Trophoblast cell (in vitro differentiated cells and primary cell): ENCODE results near the gene TMEM258.

Source experiments
- DNase-seq, 2 donors: peaks; one replicate each; pipeline ENCODE4 v3.0.0-alpha.2; 2016
- H2AFZ ChIP-seq: 2 replicates; pipeline ENCODE4 v1.6.1; 2013; ENCODE audit warnings: low read length, moderate library complexity, mild to moderate bottlenecking; ENCODE audit not compliant: insufficient read depth, poor library complexity
- H2AK5ac ChIP-seq: 2 replicates; pipeline ENCODE4 v1.6.1; 2013; ENCODE audit warnings: mild to moderate bottlenecking, low read length
- H2BK120ac ChIP-seq: 2 replicates; pipeline ENCODE4 v1.6.1; 2013; ENCODE audit warnings: low read length, mild to moderate bottlenecking, moderate library complexity; ENCODE audit not compliant: insufficient read depth, poor library complexity
- H2BK12ac ChIP-seq: 2 replicates; pipeline ENCODE4 v1.6.1; 2013; ENCODE audit warnings: mild to moderate bottlenecking, low read length, moderate library complexity
- H2BK5ac ChIP-seq: 2 replicates; pipeline ENCODE4 v1.6.1; 2013; ENCODE audit warnings: low read length, low read depth, moderate library complexity, mild to moderate bottlenecking; ENCODE audit not compliant: poor library complexity
- H3K14ac ChIP-seq: 2 replicates; pipeline ENCODE4 v1.6.1; 2013; ENCODE audit warnings: mild to moderate bottlenecking, low read length
- H3K18ac ChIP-seq: 2 replicates; pipeline ENCODE4 v1.6.1; 2013; ENCODE audit warnings: mild to moderate bottlenecking, low read length
- H3K23ac ChIP-seq: 2 replicates; pipeline ENCODE4 v1.6.1; 2013; ENCODE audit warnings: low read length
- H3K27ac ChIP-seq: 2 replicates; pipeline ENCODE4 v1.5.1; 2013; ENCODE audit warnings: low read depth, mild to moderate bottlenecking, inconsistent platforms, low read length, moderate library complexity
- H3K27me3 ChIP-seq: 2 replicates; pipeline ENCODE4 v1.6.1; 2013; ENCODE audit warnings: inconsistent platforms, mild to moderate bottlenecking, low read length, moderate library complexity; ENCODE audit not compliant: insufficient read depth
- H3K36me3 ChIP-seq, 2 experiments: 1 replicate in 1 of 2; 2 replicates in 1 of 2; pipeline ENCODE4 v1.6.1; 2013; ENCODE audit warnings: low read length in 2 of 2, mild to moderate bottlenecking in 2 of 2, moderate library complexity in 1 of 2; ENCODE audit not compliant: insufficient read depth in 2 of 2, control insufficient read depth in 1 of 2
- H3K4ac ChIP-seq: 2 replicates; pipeline ENCODE4 v1.6.1; 2013; ENCODE audit warnings: low read depth, mild to moderate bottlenecking, low read length, moderate library complexity
- H3K4me1 ChIP-seq, 2 experiments: 1 replicate in 1 of 2; 2 replicates in 1 of 2; pipeline ENCODE4 v1.6.1; 2013; ENCODE audit warnings: low read length in 2 of 2, mild to moderate bottlenecking in 2 of 2, moderate library complexity in 1 of 2; ENCODE audit not compliant: insufficient read depth in 2 of 2, control insufficient read depth in 1 of 2
- H3K4me2 ChIP-seq: 2 replicates; pipeline ENCODE4 v1.6.1; 2013; ENCODE audit warnings: inconsistent platforms, mild to moderate bottlenecking, low read length, moderate library complexity
- H3K4me3 ChIP-seq: 2 replicates; pipeline ENCODE4 v1.5.1; 2013; ENCODE audit warnings: mild to moderate bottlenecking, low read depth, low read length, inconsistent platforms
- H3K79me1 ChIP-seq: one replicate; pipeline ENCODE4 v1.6.1; 2013; ENCODE audit warnings: low read length
- H3K79me2 ChIP-seq: 2 replicates; pipeline ENCODE4 v1.6.1; 2013; ENCODE audit warnings: low read length, mild to moderate bottlenecking; ENCODE audit not compliant: control insufficient read depth, insufficient read depth, poor library complexity
- H3K9ac ChIP-seq: 2 replicates; pipeline ENCODE4 v1.6.1; 2013; ENCODE audit warnings: mild to moderate bottlenecking, low read length
- H3K9me3 ChIP-seq: 2 replicates; pipeline ENCODE4 v1.6.1; 2013; ENCODE audit warnings: low read depth, mild to moderate bottlenecking, control low read depth, inconsistent platforms, low read length; ENCODE audit not compliant: insufficient read depth
- H4K12ac ChIP-seq: 2 replicates; pipeline ENCODE4 v1.6.1; 2013; ENCODE audit warnings: low read depth, mild to moderate bottlenecking, low read length, moderate library complexity
- H4K8ac ChIP-seq: 2 replicates; pipeline ENCODE4 v1.6.1; 2013; ENCODE audit warnings: low read depth, mild to moderate bottlenecking, low read length, moderate library complexity
- H4K91ac ChIP-seq: one replicate; pipeline ENCODE4 v1.6.1; 2013; ENCODE audit warnings: low read depth, mild to moderate bottlenecking, low read length, moderate library complexity
- WGBS: extraction: QIAGEN DNeasy Blood & Tissue Kit; methylation state at CpG from one replicate; pipeline ENCODE4 v1.1.7; 2013; ENCODE audit warnings: missing lambda C conversion rate; ENCODE audit not compliant: insufficient read length, insufficient coverage; ENCODE audit errors: extremely low coverage; 5-methylcytosine and 5-hydroxymethylcytosine counted together

The TMEM258 gene

DNA sequence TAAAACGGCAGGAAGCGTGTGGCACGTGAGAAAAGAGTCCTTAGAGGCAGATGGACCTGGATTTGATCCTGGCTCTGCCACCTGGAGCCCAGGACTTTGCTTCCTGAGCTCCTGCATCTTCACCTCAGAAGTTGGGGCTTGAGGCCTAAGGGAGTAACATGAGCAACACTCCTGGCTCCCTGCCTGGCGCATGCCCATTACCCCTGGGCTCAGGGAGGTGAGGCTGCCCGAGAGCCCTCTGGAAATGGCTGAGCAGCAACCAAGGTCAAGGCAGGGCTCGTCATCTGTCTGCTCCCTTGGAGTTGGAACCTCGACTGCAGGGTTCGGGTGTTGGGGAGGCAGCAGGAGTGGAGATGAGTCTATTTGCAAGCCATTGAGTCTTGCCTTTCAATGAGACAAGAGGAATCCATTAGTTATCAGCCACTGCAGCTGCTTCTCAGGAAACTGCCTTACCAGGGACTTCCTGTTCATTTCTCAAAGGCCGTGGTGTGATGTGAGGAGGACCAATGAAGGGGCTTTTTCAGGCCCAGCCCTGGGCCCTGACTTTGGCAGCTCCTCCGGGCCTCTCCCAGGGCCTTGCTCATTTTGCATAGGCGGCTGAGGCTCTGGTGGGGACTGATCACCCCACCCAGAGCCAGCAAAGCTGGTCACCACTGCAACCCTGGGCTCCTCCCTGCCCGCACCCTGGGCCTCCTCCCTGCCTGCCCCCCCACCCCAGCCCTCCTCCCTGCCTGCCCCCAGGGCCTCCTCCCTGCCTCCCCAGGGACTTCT, 42.1 kb upstream of the TMEM258 start:
- H3K79me1 ChIP-seq, result no peaks in the 10 kb centered on the region
- no peak overlapping the region for H2BK12ac ChIP-seq
- WGBS, result no CpG with 5 or more reads among the region's 12 CpGs

GRCh38 chr11:61833926-61834277, 41.5 kb upstream of the TMEM258 start:
- H3K79me1 ChIP-seq, result peaks cover 5% of the 10 kb centered on the region
- H3K18ac ChIP-seq, result peak overlapping the region; percentile 3
- no peak overlapping the region for H3K4me2 ChIP-seq
- no peak overlapping the region for H4K12ac ChIP-seq
- no peaks in the 10 kb centered on the region for H3K27me3 ChIP-seq
- no peak overlapping the region for H4K8ac ChIP-seq
- H3K23ac ChIP-seq, result no peak overlapping the region
- peak overlapping the region; percentile 50 for H3K4ac ChIP-seq
- no peak overlapping the region for H2BK12ac ChIP-seq
- peaks cover 4% of the 10 kb centered on the region for H3K9me3 ChIP-seq
- H3K36me3 ChIP-seq, result peaks cover 48 to 50% of the 10 kb centered on the region in 2 experiments
- H4K91ac ChIP-seq, result no peak overlapping the region
- H2BK5ac ChIP-seq, result no peak overlapping the region
- no peak overlapping the region for H3K9ac ChIP-seq
- no peak overlapping the region for H2AK5ac ChIP-seq
- H2AFZ ChIP-seq, result no peak overlapping the region
- peaks cover 28% of the 10 kb centered on the region for H3K79me2 ChIP-seq
- no peak overlapping the region for H3K27ac ChIP-seq
- H3K4me1 ChIP-seq, result peaks cover 19 to 38% of the 10 kb centered on the region in 2 experiments
- H3K14ac ChIP-seq, result no peak overlapping the region
- H2BK120ac ChIP-seq, result no peak overlapping the region
- no CpG with 5 or more reads among the region's 12 CpGs for whole genome bisulfite sequencing
- H3K4me3 ChIP-seq, result no peak overlapping the region
- no peak for DNase-seq

More for the DNA sequence above, 42.1 kb upstream of the TMEM258 start:
- H3K27ac ChIP-seq, result no peak overlapping the region
- H2AFZ ChIP-seq, result no peak overlapping the region
- H3K36me3 ChIP-seq, result peaks cover 51 to 53% of the 10 kb centered on the region in 2 experiments
- no peak overlapping the region for H3K4ac ChIP-seq
- H3K9ac ChIP-seq, result no peak overlapping the region
- peaks cover 4% of the 10 kb centered on the region for H3K9me3 ChIP-seq
- H4K8ac ChIP-seq, result no peak overlapping the region
- H2AK5ac ChIP-seq, result no peak overlapping the region
- H3K14ac ChIP-seq, result no peak overlapping the region
- H2BK120ac ChIP-seq, result no peak overlapping the region
- H3K23ac ChIP-seq, result no peak overlapping the region
- no peak overlapping the region for H3K4me3 ChIP-seq
- no peak overlapping the region for H4K12ac ChIP-seq
- H4K91ac ChIP-seq, result no peak overlapping the region
- H3K4me1 ChIP-seq, result peaks cover 17 to 33% of the 10 kb centered on the region in 2 experiments
- peak in 1 of 2 donors; percentile 21 for DNase-seq
- no peak overlapping the region for H3K18ac ChIP-seq
- H2BK5ac ChIP-seq, result no peak overlapping the region
- peaks cover 23% of the 10 kb centered on the region for H3K79me2 ChIP-seq
- H3K27me3 ChIP-seq, result no peaks in the 10 kb centered on the region
- H3K4me2 ChIP-seq, result no peak overlapping the region

GRCh38 chr11:61833471-61833870, 41.1 kb upstream of the TMEM258 start:
- H3K27ac ChIP-seq, result no peak overlapping the region
- H3K27me3 ChIP-seq, result no peaks in the 10 kb centered on the region
- H3K4me3 ChIP-seq, result no peak overlapping the region
- no peak overlapping the region for H2AK5ac ChIP-seq
- peaks cover 10% of the 10 kb centered on the region for H3K79me1 ChIP-seq
- H4K91ac ChIP-seq, result no peak overlapping the region
- H3K4me1 ChIP-seq, result peaks cover 19 to 38% of the 10 kb centered on the region in 2 experiments
- peaks cover 44 to 46% of the 10 kb centered on the region in 2 experiments for H3K36me3 ChIP-seq
- H3K4ac ChIP-seq, result peak overlapping the region; percentile 50
- H3K79me2 ChIP-seq, result peaks cover 33% of the 10 kb centered on the region
- H3K23ac ChIP-seq, result no peak overlapping the region
- peak in 1 of 2 donors; percentile 47 for DNase-seq
- no peak overlapping the region for H3K9ac ChIP-seq
- WGBS, result no CpG with 5 or more reads among the region's 11 CpGs
- H3K14ac ChIP-seq, result no peak overlapping the region
- H4K8ac ChIP-seq, result no peak overlapping the region
- H3K9me3 ChIP-seq, result peaks cover 4% of the 10 kb centered on the region
- H4K12ac ChIP-seq, result no peak overlapping the region
- H2AFZ ChIP-seq, result no peak overlapping the region
- no peak overlapping the region for H3K4me2 ChIP-seq
- no peak overlapping the region for H2BK120ac ChIP-seq
- H2BK5ac ChIP-seq, result no peak overlapping the region
- H3K18ac ChIP-seq, result no peak overlapping the region
- H2BK12ac ChIP-seq, result no peak overlapping the region

DNA sequence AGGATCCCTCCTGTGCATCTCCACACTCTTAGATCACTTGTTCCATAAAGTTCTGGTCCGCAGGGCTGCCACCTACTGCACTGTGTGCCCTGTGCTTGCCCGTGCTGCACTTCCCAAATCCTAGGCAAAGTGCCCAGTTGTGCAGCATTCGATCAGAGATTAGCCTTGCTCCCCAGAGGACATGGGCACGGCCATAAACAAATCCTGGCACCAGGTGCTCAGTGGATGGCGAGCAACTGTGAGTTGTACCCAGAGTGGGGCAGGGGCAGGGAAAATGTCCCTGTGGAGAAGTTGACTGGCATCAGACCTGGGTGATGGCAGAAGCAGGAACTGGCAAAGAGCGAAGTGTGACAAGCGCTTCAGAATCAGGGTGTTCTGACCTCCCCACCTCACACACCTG, 40.4 kb upstream of the TMEM258 start:
- H2BK12ac ChIP-seq, result no peak overlapping the region
- DNase-seq, result no peak
- WGBS, result no CpG with 5 or more reads among the region's 7 CpGs

More for the DNA sequence above, 40.4 kb upstream of the TMEM258 start:
- Histone ChIP-seq H3K18ac (peak overlapping the region; percentile 27), H3K4me3 (no peak overlapping the region), H2AFZ (no peak overlapping the region), H3K4ac (peak overlapping the region; percentile 18), H2BK5ac (no peak overlapping the region), H3K14ac (no peak overlapping the region), H3K79me2 (peaks cover 37% of the 10 kb centered on the region), H2AK5ac (no peak overlapping the region), H3K9ac (no peak overlapping the region), H3K36me3 (peaks cover 37 to 39% of the 10 kb centered on the region in 2 experiments), H3K27me3 (no peaks in the 10 kb centered on the region), H4K8ac (no peak overlapping the region), H4K12ac (no peak overlapping the region), H3K23ac (no peak overlapping the region), H3K27ac (no peak overlapping the region), H3K79me1 (peaks cover 16% of the 10 kb centered on the region), H3K9me3 (peaks cover 4% of the 10 kb centered on the region), H3K4me1 (peaks cover 19 to 38% of the 10 kb centered on the region in 2 experiments), H4K91ac (no peak overlapping the region), H2BK120ac (no peak overlapping the region), H3K4me2 (no peak overlapping the region)
